PC-9 (cell line): ENCODE data around the gene ASMT. TPM values are rescaled to one million over a fixed set of nuclear protein-coding genes. Genes with fewer than 3 reads are reported as not detected.

Experiments used
- BruUV-seq: library from RNA; stranded (reverse); fragments of 400-500 nt; replicated peaks from 2 replicates; lab custom pipeline; 2021; lab: Mats Ljungman, UMichigan
- CTCF ChIA-PET: fragments of 300-600 bp; sonication (Branson Sonifier 250); formaldehyde crosslinking; loops from one replicate; lab custom pipeline; 2022; ENCODE audit warnings: antibody characterized with exemption; lab: Charles Lee
- POLR2A ChIA-PET: fragments of 300-600 bp; sonication (Branson Sonifier 250); formaldehyde crosslinking; loops from one replicate; lab custom pipeline; 2022; ENCODE audit warnings: antibody characterized with exemption; ENCODE audit not compliant: unreplicated experiment; lab: Charles Lee
- DNase-seq, 2 experiments: peaks; one replicate each; pipeline versions ENCODE4 v3.0.0 to v3.0.0-alpha.2; 2015 to 2022; ENCODE audit warnings: mixed read lengths in 1 of 2
- H2AFZ ChIP-seq: fragments of 200-600 bp; sonication (generic); 2 replicates; pipeline ENCODE4 v1.8.1; 2017; ENCODE audit warnings: antibody characterized with exemption
- H3F3A ChIP-seq: fragments of 200-600 bp; sonication (generic); 2 replicates; pipeline ENCODE4 v1.8.1; 2017; ENCODE audit warnings: antibody characterized with exemption, mild to moderate bottlenecking, low read depth; ENCODE audit not compliant: insufficient read depth
- H3K27ac ChIP-seq: fragments of 200-600 bp; sonication (generic); 2 replicates; pipeline ENCODE4 v1.6.1; 2016; ENCODE audit warnings: mixed run types
- H3K27me3 ChIP-seq: fragments of 200-600 bp; sonication (generic); 2 replicates; pipeline ENCODE4 v1.6.1; 2016; ENCODE audit warnings: low read depth, mixed run types; ENCODE audit not compliant: insufficient read depth
- H3K36me3 ChIP-seq: fragments of 200-600 bp; sonication (generic); 2 replicates; pipeline ENCODE4 v1.6.1; 2016; ENCODE audit warnings: low read depth, mixed run types
- H3K4me1 ChIP-seq: fragments of 200-600 bp; sonication (generic); replicated peaks from 2 replicates; pipeline ENCODE4 v1.6.1; 2016; ENCODE audit warnings: mixed run types; ENCODE audit not compliant: insufficient read depth
- H3K4me2 ChIP-seq: fragments of 200-600 bp; sonication (generic); 2 replicates; pipeline ENCODE4 v1.6.1; 2017; ENCODE audit warnings: mixed run types
- H3K4me3 ChIP-seq: fragments of 200-600 bp; sonication (generic); 2 replicates; pipeline ENCODE4 v1.6.1; 2016; ENCODE audit warnings: mixed run types
- H3K79me2 ChIP-seq: fragments of 200-600 bp; sonication (generic); 2 replicates; pipeline ENCODE4 v1.6.1; 2017; ENCODE audit warnings: low read depth, mixed run types
- H3K9me2 ChIP-seq: fragments of 200-600 bp; sonication (generic); 2 replicates; pipeline ENCODE4 v1.8.1; 2017; ENCODE audit warnings: mild to moderate bottlenecking; ENCODE audit not compliant: insufficient read depth
- H3K9me3 ChIP-seq: fragments of 200-600 bp; sonication (generic); 2 replicates; pipeline ENCODE4 v1.8.1; 2016; ENCODE audit warnings: low read depth; ENCODE audit not compliant: insufficient read depth
- H4K20me1 ChIP-seq: fragments of 200-600 bp; sonication (generic); 2 replicates; pipeline ENCODE4 v1.8.1; 2017; ENCODE audit not compliant: insufficient read depth
- EZH2 ChIP-seq: fragments of 200-600 bp; sonication (generic); IDR thresholded peaks from 2 replicates; pipeline ENCODE4 v1.8.0; 2017; ENCODE audit warnings: antibody characterized with exemption, low read depth
- intact Hi-C: fragments of 100-400 bp; cut with micrococcal nuclease; formaldehyde crosslinking; loops from one replicate; pipeline ENCODE4 v1.10.0; 2022; ENCODE audit not compliant: unreplicated experiment
- total RNA-seq: library from RNA; stranded (reverse); gene quantifications from 2 replicates; pipeline ENCODE4 v1.2.3, GENCODE V29; 2021
- TF ChIP-seq, protein P1 (sequence below): fragments of 200-600 bp; sonication (generic); conservative IDR thresholded peaks from 2 replicates; pipeline ENCODE4 v1.6.1; 2017; ENCODE audit warnings: mixed run types, antibody characterized with exemption, mild to moderate bottlenecking, moderate library complexity

Gene ASMT
- total RNA-seq, 1 experiment from 2014 or later, result not detected

GRCh38 chrX:1629244-1629643 lies 14.4 kb downstream of the ASMT start:
- no peaks in the 10 kb centered on the region for H3K36me3 ChIP-seq
- H3K9me2 ChIP-seq, result no peaks in the 10 kb centered on the region
- no peaks in the 10 kb centered on the region for H3F3A ChIP-seq
- no peaks in the 10 kb centered on the region for H4K20me1 ChIP-seq
- no peak overlapping the region for H3K4me2 ChIP-seq
- no peak overlapping the region for H2AFZ ChIP-seq
- CTCF ChIA-PET, result no interaction called here
- no peak for TF ChIP-seq EZH2
- TF ChIP-seq, protein P1, sequence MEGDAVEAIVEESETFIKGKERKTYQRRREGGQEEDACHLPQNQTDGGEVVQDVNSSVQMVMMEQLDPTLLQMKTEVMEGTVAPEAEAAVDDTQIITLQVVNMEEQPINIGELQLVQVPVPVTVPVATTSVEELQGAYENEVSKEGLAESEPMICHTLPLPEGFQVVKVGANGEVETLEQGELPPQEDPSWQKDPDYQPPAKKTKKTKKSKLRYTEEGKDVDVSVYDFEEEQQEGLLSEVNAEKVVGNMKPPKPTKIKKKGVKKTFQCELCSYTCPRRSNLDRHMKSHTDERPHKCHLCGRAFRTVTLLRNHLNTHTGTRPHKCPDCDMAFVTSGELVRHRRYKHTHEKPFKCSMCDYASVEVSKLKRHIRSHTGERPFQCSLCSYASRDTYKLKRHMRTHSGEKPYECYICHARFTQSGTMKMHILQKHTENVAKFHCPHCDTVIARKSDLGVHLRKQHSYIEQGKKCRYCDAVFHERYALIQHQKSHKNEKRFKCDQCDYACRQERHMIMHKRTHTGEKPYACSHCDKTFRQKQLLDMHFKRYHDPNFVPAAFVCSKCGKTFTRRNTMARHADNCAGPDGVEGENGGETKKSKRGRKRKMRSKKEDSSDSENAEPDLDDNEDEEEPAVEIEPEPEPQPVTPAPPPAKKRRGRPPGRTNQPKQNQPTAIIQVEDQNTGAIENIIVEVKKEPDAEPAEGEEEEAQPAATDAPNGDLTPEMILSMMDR, result no peak
- POLR2A ChIA-PET, result no interaction called here
- no peak for DNase-seq
- H3K27ac ChIP-seq, result no peak overlapping the region
- intact Hi-C loops, result no loop called here
- H3K4me1 ChIP-seq, result no peaks in the 10 kb centered on the region
- no peak overlapping the region for H3K4me3 ChIP-seq
- H3K27me3 ChIP-seq, result peaks cover 35% of the 10 kb centered on the region
- no peaks in the 10 kb centered on the region for H3K9me3 ChIP-seq
- no TSS peak for BruUV-seq
- H3K79me2 ChIP-seq, result no peaks in the 10 kb centered on the region

- H3K27ac ChIP-seq, result no peak overlapping the region
- no peaks in the 10 kb centered on the region for H3K36me3 ChIP-seq
- H3K9me2 ChIP-seq, result no peaks in the 10 kb centered on the region
- H3K4me3 ChIP-seq, result no peak overlapping the region
- H3K9me3 ChIP-seq, result peaks cover 3% of the 10 kb centered on the region; the same call in 1 of the 2 replicates
- BruUV-seq, result no TSS peak
- ChIA-PET POLR2A (no interaction called here), CTCF (no interaction called here)
- no peaks in the 10 kb centered on the region for H3F3A ChIP-seq
- no peak for DNase-seq
- no peak overlapping the region for H2AFZ ChIP-seq
- no peaks in the 10 kb centered on the region for H4K20me1 ChIP-seq
- H3K4me2 ChIP-seq, result no peak overlapping the region
- intact Hi-C loops, result no loop called here
- H3K27me3 ChIP-seq, result peaks cover 19% of the 10 kb centered on the region; the same call in 1 of the 2 replicates
- H3K79me2 ChIP-seq, result no peaks in the 10 kb centered on the region
- TF ChIP-seq EZH2, result no peak
- TF ChIP-seq, protein P1, result no peak
- H3K4me1 ChIP-seq, result no peaks in the 10 kb centered on the region
These were observed 31.1 kb downstream of the ASMT start for GRCh38 chrX:1646009-1646408.

- peak overlapping the region; percentile 34; the same call in 1 of the 2 replicates for H3K4me2 ChIP-seq
- no peaks in the 10 kb centered on the region for H3K4me1 ChIP-seq
- BruUV-seq, result no TSS peak
- no peaks in the 10 kb centered on the region for H3K9me2 ChIP-seq
- H2AFZ ChIP-seq, result no peak overlapping the region
- no peaks in the 10 kb centered on the region for H3K79me2 ChIP-seq
- H3K27me3 ChIP-seq, result peaks cover 9% of the 10 kb centered on the region; the same call in 1 of the 2 replicates
- ChIA-PET POLR2A (no interaction called here), CTCF (no interaction called here)
- H3F3A ChIP-seq, result no peaks in the 10 kb centered on the region
- H3K36me3 ChIP-seq, result no peaks in the 10 kb centered on the region
- no peak for TF ChIP-seq EZH2
- TF ChIP-seq, protein P1, result no peak
- no peaks in the 10 kb centered on the region for H4K20me1 ChIP-seq
- intact Hi-C loops, result loop anchor here (5.0 to 10.0 kb wide), 2 partner anchors 978 to 1165 kb away; no protein-coding TSS in a partner anchor
- DNase-seq, result no peak
- H3K4me3 ChIP-seq, result no peak overlapping the region
- peaks cover 3% of the 10 kb centered on the region; the same call in 1 of the 2 replicates for H3K9me3 ChIP-seq
- no peak overlapping the region for H3K27ac ChIP-seq
These were observed 34.8 kb downstream of the ASMT start for GRCh38 chrX:1649621-1650020.
